HL-60 (cell line): ENCODE measurements around the gene DRD4.

ENCODE experiments used
- DNase-seq, 2 experiments: peaks; one replicate each; pipeline ENCODE4 v3.0.0-alpha.2; 2010 to 2020; ENCODE audit warnings: low read depth in 1 of 2, low spot score in 1 of 2
- H3K27ac ChIP-seq: fragments of 250-450 bp; sonication (Bioruptor Pico); replicated peaks from 2 replicates; pipeline ENCODE4 v1.5.1; 2020; ENCODE audit warnings: mild to moderate bottlenecking, moderate library complexity
- H3K27me3 ChIP-seq: fragments of 250-450 bp; sonication (Bioruptor Pico); 2 replicates; pipeline ENCODE4 v1.5.1; 2021; ENCODE audit warnings: mild to moderate bottlenecking, moderate library complexity; ENCODE audit not compliant: insufficient read depth, poor library complexity, severe bottlenecking
- H3K4me3 ChIP-seq: replicated peaks from 2 replicates; pipeline ENCODE4 v1.5.1; 2011; ENCODE audit warnings: mild to moderate bottlenecking, control low read depth, low read length; ENCODE audit not compliant: insufficient read depth
- CTCF ChIP-seq: IDR thresholded peaks from one replicate; pipeline ENCODE4 v1.5.1; 2011; ENCODE audit warnings: low read length, control low read depth, inconsistent platforms; ENCODE audit not compliant: insufficient read depth
- GABPA ChIP-seq: IDR thresholded peaks from 2 replicates; pipeline ENCODE4 v1.6.1; 2012; ENCODE audit warnings: low read depth
- POLR2AphosphoS5 ChIP-seq: IDR thresholded peaks from 2 replicates; pipeline ENCODE4 v1.6.1; 2012; ENCODE audit warnings: low read depth
- REST ChIP-seq: IDR thresholded peaks from 2 replicates; pipeline ENCODE4 v1.6.1; 2012; ENCODE audit warnings: low read depth; ENCODE audit not compliant: insufficient replicate concordance
- SPI1 ChIP-seq: IDR thresholded peaks from 2 replicates; pipeline ENCODE4 v1.6.1; 2012; ENCODE audit warnings: low read depth, mild to moderate bottlenecking, borderline replicate concordance

Gene DRD4

GRCh38 chr11:680970-681369 is 43.9 kb downstream of the DRD4 start:
- DNase-seq, result no peak
- H3K27ac ChIP-seq, result no peak overlapping the region
- TF ChIP-seq POLR2AphosphoS5, result no peak
- no peak for TF ChIP-seq REST
- no peak for TF ChIP-seq GABPA
- no peak for TF ChIP-seq SPI1
- no peak for TF ChIP-seq CTCF
- H3K4me3 ChIP-seq, result no peak overlapping the region
- H3K27me3 ChIP-seq, result no peaks in the 10 kb centered on the region

GRCh38 chr11:686451-687243 is 49.6 kb downstream of the DRD4 start:
- Histone ChIP-seq H3K27ac (no peak overlapping the region), H3K27me3 (no peaks in the 10 kb centered on the region), H3K4me3 (no peak overlapping the region)
- TF ChIP-seq GABPA (no peak), REST (no peak), CTCF (no peak), SPI1 (no peak), POLR2AphosphoS5 (no peak)
- DNase-seq, result no peak

- no peak overlapping the region for H3K27ac ChIP-seq
- H3K4me3 ChIP-seq, result no peak overlapping the region
- TF ChIP-seq SPI1 (no peak), POLR2AphosphoS5 (no peak), CTCF (no peak), REST (no peak), GABPA (no peak)
- no peak for DNase-seq
- H3K27me3 ChIP-seq, result no peaks in the 10 kb centered on the region
Measured at GRCh38 chr11:687751-688150, 50.7 kb downstream of the DRD4 start.
